HS-5 (cell line): ENCODE results near the gene UGT2B10.

Source experiments
- DNase-seq: peaks from one replicate; pipeline ENCODE4 v3.0.0-alpha.2; 2012; ENCODE audit warnings: low read depth

Gene UGT2B10

DNA sequence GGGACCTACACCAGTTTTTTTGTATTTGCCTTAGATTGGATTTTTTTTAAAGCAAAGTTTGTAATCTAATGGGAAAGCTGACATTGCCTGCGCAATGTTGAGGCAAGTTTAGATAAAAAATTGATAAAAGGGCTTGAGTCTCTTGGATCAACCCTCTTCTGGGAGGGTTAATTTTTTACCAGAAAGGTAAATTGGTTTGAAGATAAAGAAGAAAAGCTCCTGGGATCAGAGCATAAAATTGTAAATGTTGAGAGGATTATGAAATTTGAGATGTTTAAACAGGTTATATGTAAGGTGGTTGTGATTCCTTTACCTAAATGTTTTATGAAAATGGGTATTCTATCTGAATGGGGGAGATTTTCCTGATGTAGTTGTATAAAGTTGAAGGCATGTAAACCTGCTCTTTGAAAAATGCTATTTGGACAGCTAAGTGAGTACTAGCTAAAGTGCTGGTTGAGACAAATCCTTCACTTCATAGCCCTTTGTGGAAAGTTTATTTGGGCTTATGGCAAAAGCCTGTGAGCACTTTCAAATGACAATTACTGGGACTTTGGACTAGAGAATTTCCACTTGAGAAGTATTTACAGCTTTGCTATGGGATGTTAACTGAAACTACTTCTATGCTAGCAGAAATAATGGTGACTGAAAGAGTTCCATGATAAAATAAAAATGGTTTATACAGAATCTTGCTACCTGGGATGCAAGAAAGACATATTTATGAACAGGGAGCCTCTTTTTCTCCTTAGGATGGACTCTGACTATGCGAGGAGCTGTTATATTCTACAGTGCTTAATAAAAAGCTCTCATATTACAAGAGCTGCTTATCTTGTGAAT, 56.2 kb downstream of the UGT2B10 start:
- no peak for DNase-seq

DNA sequence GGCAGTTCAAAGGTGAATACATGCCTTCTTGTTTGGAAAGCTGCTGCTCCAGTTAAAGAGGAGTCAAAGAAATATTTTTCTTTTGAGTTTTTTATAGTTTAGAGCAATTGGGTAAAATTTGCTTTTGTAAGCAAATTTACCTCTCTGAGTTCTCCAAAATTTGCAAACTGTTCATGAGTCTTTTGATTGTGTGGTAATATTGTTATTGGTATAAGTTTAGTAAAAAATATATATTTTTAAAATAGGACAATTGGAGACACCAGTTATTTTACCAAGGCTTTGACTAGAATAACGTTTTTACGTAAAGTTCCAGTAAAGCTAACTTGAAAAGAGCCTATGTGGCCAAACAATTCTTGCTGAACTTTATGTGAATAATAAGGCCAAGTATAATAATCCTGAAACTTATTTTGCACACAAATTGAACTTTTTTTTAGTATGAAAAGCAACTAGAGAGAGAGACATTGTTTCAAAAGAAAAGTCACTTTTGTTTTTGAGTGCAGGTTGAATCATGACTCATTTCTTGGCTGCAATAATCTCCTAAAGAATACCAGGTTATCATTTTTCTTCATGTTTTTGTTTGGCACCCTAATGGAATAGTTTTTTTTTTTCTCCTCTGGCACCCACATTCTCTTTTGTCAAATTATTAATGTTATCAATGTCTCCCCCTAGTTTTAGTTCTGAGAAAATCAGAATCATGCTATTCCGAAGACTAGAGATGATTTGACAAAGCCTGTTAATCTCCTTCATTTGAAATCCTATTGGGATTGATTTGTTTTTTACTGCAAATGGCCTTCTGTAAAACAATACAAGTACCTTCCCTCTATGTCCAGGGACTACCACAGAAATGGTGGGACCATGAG, 57.1 kb downstream of the UGT2B10 start:
- DNase-seq, result no peak

DNA sequence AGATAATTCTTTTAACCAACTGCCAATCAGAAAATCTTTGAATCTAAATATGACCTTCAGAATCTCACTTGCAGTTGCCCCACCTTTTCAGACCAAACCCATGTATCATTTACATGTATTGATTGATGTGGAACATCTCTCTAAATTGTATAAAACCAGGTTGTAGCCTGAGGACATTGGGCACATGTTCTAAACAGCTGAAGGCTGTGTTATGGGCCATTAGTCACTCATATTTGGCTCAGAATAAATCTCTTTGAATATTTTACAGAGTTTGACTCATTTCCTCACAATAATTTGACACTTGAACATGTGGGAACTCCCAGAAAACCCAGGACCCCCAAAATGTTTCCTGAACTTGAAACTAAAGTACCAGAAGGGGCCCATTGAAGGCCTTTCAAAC, 58.7 kb downstream of the UGT2B10 start:
- no peak for DNase-seq

DNA sequence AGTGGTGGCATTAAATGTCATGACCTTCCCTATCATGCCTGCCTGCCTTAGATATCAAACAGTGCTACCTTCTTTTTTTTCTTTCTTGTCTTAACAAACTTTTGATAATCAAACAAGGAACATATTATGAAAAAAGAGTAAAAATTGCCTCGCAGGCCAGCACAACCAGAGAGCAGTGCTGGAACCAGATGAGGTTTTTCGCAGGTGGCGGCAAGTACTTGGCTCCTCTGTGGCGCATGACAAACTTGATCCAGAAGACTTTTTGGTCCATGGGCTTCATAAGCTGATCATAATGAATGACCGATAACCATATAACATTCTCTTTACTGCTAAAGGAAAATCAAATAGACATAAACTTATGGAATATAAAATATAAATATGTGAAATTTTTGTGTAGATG, 61.8 kb downstream of the UGT2B10 start:
- no peak for DNase-seq

DNA sequence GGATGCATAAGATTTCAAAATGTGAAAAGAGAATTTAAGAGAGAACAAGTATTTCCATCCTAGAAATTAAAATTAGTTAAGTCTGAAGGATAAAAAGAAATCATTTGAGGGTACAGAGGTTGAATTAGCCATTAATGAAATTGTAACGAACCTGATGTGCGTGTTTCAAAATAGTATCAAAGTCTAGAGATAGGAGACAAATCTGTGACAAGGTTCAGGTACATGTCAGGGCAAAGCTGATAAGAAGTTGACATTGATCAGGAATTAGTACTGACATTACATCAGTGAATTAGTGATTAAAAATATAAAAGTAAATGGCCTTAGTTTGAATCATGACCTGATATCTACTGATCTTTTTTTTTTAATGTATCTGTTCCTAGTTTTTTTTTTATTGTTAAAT, 62.3 kb downstream of the UGT2B10 start:
- DNase-seq, result no peak
